ENCODE data around the gene SERPINE1.

The SERPINE1 gene

GRCh38 chr7:101179117-101179516 is 52.2 kb downstream of the SERPINE1 start:
- TF ChIP-seq, protein P1, sequence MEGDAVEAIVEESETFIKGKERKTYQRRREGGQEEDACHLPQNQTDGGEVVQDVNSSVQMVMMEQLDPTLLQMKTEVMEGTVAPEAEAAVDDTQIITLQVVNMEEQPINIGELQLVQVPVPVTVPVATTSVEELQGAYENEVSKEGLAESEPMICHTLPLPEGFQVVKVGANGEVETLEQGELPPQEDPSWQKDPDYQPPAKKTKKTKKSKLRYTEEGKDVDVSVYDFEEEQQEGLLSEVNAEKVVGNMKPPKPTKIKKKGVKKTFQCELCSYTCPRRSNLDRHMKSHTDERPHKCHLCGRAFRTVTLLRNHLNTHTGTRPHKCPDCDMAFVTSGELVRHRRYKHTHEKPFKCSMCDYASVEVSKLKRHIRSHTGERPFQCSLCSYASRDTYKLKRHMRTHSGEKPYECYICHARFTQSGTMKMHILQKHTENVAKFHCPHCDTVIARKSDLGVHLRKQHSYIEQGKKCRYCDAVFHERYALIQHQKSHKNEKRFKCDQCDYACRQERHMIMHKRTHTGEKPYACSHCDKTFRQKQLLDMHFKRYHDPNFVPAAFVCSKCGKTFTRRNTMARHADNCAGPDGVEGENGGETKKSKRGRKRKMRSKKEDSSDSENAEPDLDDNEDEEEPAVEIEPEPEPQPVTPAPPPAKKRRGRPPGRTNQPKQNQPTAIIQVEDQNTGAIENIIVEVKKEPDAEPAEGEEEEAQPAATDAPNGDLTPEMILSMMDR (IDR thresholded peaks at IDR 0.05; ENCODE audit: low read depth, low read length, missing control alignments), result no peak
- DNase-seq (ENCODE audit: low read depth), result no peak
- H3K4me3 ChIP-seq (ENCODE audit: low read depth, low read length), result no peak overlapping the region

GRCh38 chr7:101179713-101180112 is 52.8 kb downstream of the SERPINE1 start:
- H3K4me3 ChIP-seq (ENCODE audit: low read depth, low read length), result no peak overlapping the region
- DNase-seq (ENCODE audit: low read depth), result no peak
- TF ChIP-seq, protein P1 (IDR thresholded peaks at IDR 0.05; ENCODE audit: low read depth, low read length, missing control alignments), result no peak

- TF ChIP-seq, protein P1 (IDR thresholded peaks at IDR 0.05; ENCODE audit: low read depth, low read length, missing control alignments), result no peak
- DNase-seq (ENCODE audit: low read depth), result no peak
- H3K4me3 ChIP-seq (ENCODE audit: low read depth, low read length), result no peak within 1 kb of the TSS
Observed at GRCh38 chr7:101180130-101180755, 53.3 kb downstream of the SERPINE1 start, which contains the start of gene NAT16. Gene NAT16 (minus strand): TSS chr7:101180293. CDS start chr7:101174807, 5,486 bp downstream.

GRCh38 chr7:101185258-101185839 is 58.4 kb downstream of the SERPINE1 start:
- no peak overlapping the region for H3K4me3 ChIP-seq (ENCODE audit: low read depth, low read length)
- TF ChIP-seq, protein P1 (IDR thresholded peaks at IDR 0.05; ENCODE audit: low read depth, low read length, missing control alignments), result no peak
- DNase-seq (ENCODE audit: low read depth), result no peak

DNA sequence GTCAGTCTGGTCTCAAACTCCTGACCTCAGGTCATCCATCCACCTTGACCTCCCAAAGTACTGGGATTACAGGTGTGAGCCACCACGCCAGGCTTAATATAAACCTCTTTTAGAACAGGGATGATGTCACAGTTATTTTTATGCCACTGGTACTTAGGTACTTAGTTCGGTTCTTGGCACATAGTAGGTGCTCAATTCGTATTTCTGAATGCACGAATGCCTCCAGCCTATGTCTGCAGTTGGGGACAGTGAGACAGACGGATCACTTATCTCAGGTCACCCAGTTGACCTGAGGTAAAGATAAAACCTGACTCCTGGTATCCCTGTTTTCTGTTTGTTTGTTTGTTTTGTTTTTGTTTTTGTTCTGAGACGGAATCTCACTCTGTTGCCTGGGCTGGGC is 59.3 kb downstream of the SERPINE1 start:
- TF ChIP-seq, protein P1 (IDR thresholded peaks at IDR 0.05; ENCODE audit: low read depth, low read length, missing control alignments), result no peak
- H3K4me3 ChIP-seq (ENCODE audit: low read depth, low read length), result no peak overlapping the region

GRCh38 chr7:101186844-101187428 is 60.0 kb downstream of the SERPINE1 start:
- no peak for DNase-seq (ENCODE audit: low read depth)
- TF ChIP-seq, protein P1 (IDR thresholded peaks at IDR 0.05; ENCODE audit: low read depth, low read length, missing control alignments), result no peak
- no peak overlapping the region for H3K4me3 ChIP-seq (ENCODE audit: low read depth, low read length)

More for the DNA sequence above, 59.3 kb downstream of the SERPINE1 start:
- no peak for DNase-seq (ENCODE audit: low read depth)

Data from GM12864 (cell line).